Left hindlimb (tissue), 1 donor: ENCODE measurements around the gene SPINK5.
"Not testable (repeated sequence)": the region's sequence is repeated elsewhere in the genome, so short reads cannot be mapped to it uniquely, and the experiment has no call there.

Experiments
- DNase-seq: peaks from one replicate; pipeline ENCODE4 v3.0.0-alpha.2; 2018

SPINK5 gene, protein sequence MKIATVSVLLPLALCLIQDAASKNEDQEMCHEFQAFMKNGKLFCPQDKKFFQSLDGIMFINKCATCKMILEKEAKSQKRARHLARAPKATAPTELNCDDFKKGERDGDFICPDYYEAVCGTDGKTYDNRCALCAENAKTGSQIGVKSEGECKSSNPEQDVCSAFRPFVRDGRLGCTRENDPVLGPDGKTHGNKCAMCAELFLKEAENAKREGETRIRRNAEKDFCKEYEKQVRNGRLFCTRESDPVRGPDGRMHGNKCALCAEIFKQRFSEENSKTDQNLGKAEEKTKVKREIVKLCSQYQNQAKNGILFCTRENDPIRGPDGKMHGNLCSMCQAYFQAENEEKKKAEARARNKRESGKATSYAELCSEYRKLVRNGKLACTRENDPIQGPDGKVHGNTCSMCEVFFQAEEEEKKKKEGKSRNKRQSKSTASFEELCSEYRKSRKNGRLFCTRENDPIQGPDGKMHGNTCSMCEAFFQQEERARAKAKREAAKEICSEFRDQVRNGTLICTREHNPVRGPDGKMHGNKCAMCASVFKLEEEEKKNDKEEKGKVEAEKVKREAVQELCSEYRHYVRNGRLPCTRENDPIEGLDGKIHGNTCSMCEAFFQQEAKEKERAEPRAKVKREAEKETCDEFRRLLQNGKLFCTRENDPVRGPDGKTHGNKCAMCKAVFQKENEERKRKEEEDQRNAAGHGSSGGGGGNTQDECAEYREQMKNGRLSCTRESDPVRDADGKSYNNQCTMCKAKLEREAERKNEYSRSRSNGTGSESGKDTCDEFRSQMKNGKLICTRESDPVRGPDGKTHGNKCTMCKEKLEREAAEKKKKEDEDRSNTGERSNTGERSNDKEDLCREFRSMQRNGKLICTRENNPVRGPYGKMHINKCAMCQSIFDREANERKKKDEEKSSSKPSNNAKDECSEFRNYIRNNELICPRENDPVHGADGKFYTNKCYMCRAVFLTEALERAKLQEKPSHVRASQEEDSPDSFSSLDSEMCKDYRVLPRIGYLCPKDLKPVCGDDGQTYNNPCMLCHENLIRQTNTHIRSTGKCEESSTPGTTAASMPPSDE

GRCh38 chr5:148063861-148064260 lies at the start of gene SPINK5:
Gene SPINK5 (plus strand): TSS chr5:148063980. CDS start chr5:148064045, 65 bp downstream.
- no peak for DNase-seq

DNA sequence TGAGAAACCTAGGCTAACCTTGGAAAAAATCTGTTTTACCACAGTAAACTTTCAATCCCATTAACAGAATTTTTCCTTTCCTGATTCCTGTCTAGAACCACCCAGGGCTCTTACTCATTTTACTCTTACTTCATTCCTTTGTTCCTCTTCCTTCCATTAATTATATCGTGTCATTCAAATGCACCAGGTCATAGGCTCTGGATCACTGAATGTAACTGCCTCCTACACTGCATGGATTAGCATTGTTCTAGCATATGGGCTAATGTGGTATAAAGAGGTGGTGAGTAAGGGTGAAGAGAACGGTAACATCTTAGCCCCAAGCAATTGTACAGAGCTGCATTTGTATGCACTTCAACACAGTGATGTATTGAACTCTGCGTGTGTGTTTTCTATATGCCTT lies 49.5 kb upstream of the SPINK5 start:
- DNase-seq: no peak

DNA sequence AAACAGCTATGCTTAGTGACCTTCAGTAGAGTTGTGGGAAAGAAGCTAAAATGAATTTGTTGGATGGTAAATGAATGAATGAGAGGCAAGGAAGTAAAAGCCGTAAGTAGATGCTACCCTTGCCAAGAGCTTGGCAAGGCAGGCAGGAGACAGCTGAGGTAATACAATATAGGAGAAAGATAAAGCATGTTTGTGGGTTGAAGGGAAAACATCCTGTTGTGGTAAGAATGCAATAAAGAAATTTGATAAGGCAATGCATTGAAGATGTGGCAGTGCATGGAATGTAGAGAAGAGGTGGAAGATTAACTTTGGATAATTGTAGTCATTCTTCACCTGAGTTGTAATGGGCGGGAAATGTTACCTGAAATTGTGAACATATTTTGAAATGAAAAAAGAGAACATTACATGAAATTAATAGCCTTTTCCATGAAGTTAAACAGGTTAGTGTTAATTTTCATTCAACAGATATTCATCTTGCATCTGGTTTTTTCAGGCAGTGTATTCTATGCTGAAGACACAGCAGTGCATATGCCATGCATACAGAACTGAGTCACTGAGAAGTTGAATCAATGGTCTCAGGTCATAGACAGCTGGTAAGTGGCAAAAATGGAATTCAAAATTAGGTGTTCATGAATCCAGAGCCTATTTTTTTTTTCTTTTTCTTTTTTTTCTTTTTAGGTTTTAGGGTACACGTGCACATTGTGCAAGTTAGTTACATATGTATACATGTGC lies 43.4 kb upstream of the SPINK5 start:
- no peak for DNase-seq

GRCh38 chr5:148027505-148027904 lies 36.3 kb upstream of the SPINK5 start:
- DNase-seq: no peak

- DNase-seq: no peak
Measured at GRCh38 chr5:148029131-148029530, 34.6 kb upstream of the SPINK5 start.

DNA sequence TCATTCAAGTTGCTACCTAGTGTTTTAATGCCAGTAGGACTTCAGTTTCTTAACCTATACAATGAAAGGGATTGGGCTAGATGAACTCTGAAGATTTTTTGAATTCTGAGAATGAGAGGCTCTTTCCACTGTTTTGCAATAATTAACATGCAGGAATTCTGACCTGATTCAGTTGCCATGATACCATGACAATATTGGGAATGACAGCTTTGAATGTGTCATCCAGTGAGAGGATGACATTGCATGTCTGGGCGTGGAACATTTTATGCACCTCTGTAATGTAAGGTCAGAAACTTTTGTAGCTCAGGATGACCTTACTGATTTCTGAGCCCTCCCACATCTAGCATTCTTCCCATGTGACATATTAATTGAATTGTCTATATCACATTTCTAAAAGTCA lies 30.6 kb upstream of the SPINK5 start:
- DNase-seq: no peak

GRCh38 chr5:148035676-148036075 lies 28.1 kb upstream of the SPINK5 start:
- no peak for DNase-seq

- DNase-seq: no peak
Measured at GRCh38 chr5:148042881-148043280, 20.9 kb upstream of the SPINK5 start.

DNA sequence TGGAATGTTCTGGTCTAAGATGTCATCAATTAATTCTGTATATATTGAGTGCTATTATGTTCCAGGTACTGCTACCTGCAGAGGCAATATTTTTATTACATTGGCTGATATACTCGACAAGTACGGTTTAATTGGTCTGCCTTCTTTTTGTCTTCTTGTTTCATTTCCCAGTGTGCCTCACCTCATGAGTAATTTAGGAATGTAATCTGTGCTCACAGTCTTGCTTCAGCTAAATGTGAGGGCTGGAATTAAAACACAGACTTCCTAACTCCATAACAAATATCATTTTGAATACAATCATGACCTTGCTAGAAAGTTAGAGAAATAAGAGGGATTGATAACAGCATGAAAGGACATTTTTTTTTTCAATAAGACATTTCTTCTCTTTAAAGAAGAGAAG lies 20.1 kb upstream of the SPINK5 start:
- DNase-seq: no peak

GRCh38 chr5:148055160-148055559 lies 8.6 kb upstream of the SPINK5 start:
- not testable (repeated sequence) for DNase-seq

DNA sequence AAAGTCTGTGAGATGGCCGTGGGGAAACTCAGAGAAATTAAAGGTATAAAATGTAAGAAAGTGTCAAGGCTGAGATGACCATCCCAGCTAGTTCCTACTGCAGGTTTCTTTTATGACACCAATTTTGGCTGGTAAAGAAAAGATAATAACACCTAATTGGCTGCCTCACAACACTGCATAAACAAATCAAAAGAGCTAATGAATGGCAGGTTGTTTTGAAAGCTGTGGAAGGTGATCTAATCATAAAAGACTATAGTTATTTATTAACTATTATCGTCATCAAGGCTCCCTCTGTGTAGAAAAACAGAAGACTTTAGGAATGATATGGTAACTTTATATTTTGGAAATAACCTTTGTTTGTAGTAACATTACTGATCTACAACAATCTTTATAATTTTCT lies 3.5 kb upstream of the SPINK5 start:
- no peak for DNase-seq

- DNase-seq: no peak
Measured at GRCh38 chr5:148060881-148061280, 2.9 kb upstream of the SPINK5 start.

GRCh38 chr5:148070621-148071020 lies 6.8 kb downstream of the SPINK5 start:
- no peak for DNase-seq

- no peak for DNase-seq
Measured at GRCh38 chr5:148072207-148072606, 8.4 kb downstream of the SPINK5 start.

DNA sequence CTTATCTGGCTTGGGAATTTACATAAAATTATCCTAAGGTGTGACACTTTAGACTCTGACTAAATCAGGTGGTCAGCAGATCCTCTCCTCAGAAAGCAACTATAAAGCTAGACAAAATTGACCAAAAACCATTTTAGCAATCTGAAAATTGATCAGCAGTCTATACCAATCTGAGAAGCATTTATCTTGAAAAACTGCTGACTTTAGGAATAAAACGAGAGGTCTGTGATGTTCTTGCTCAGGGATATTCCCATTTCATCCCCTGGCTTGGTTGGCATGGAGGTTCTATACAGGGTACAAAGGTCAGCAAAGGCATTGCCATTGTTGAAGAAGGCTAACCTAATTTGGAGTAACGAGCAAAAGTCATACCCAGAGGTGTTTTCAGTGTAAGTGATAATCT lies 11.7 kb downstream of the SPINK5 start:
- DNase-seq: no peak

DNA sequence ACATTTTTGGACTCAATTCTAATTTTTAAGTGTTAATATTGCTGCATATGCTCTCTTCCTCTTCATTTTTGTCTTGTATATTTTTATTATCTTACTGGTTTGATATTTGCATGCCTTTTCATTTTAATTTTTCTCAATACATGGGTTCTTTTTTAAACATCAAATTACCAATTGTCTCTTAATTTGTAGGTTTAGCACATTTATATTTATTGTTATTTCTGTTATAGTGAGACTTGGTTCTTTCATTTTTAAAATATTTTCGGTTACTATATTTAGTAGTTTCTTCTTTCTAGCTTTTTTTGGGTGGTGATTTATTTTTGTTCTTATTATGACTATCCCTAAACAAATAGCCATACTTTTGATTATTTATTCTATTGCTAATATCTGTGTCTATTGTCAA lies 19.4 kb downstream of the SPINK5 start:
- no peak for DNase-seq

DNA sequence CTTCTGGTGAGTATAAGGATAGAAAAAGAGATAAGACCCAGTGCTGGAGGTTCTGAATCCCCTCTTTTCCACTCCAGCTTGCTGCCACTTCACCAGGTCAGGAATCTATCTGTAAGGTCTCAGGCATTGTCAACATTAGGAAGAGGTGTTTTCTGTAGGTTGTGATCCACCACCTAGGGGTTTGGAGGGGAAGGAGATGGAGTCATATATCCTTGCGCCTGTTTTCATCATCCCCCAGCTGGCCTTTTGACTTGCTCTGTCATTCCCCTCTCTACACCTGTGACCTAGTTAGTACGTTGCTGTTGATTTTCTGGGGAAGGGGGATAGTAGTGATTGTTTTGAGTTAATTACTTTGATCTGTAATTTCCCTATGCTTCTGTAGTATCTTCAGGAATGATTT lies 20.5 kb downstream of the SPINK5 start:
- DNase-seq: no peak

- no peak for DNase-seq
Measured at GRCh38 chr5:148085310-148085709, 21.5 kb downstream of the SPINK5 start.

- DNase-seq: no peak
Measured at GRCh38 chr5:148085977-148086705, 22.4 kb downstream of the SPINK5 start.

DNA sequence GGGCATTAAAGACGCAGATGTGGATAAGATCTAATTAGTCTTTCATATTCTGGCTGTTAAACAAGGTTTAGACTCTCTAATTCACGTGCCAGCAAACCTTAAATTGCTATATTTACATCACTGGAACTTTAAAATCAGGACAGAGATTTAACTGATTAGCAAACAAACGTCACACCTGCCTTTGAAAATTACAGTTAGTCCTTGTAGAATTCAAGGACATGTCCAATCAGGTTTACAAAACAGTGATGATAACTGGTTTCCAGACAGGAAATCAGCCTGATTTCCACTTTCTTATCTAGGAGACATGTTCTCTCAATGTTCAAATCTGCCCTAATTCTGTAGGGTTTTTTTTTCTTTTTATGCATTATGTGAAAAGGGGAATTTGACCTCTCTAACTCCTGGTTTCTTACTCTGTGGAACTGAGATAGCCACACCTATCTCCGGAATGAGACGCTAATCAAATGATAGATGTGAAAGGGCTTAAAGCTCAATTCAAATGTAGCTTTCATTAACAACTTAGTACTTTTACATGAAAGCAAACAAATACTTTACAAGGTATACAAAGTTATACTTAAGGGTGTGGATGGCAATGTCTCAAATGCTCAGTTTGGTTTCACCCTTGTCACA lies 26.5 kb downstream of the SPINK5 start:
- DNase-seq: no peak

GRCh38 chr5:148090773-148091250 lies 27.0 kb downstream of the SPINK5 start:
- DNase-seq: no peak
